Loucy (cell line): ENCODE data around the gene POLRMT.

Experiments
- H2AFZ ChIP-seq: fragments of 200-600 bp; sonication (generic); 2 replicates; pipeline ENCODE4 v1.6.0; 2016; ENCODE audit warnings: antibody characterized with exemption, mild to moderate bottlenecking, low read length, moderate library complexity
- H3F3A ChIP-seq: fragments of 200-600 bp; 2 replicates; pipeline ENCODE4 v1.6.0; 2016; ENCODE audit warnings: antibody characterized with exemption, low read depth, mild to moderate bottlenecking
- H3K27me3 ChIP-seq: fragments of 200-600 bp; sonication (generic); 2 replicates; pipeline ENCODE4 v1.6.1; 2014; ENCODE audit warnings: low read length, mild to moderate bottlenecking; ENCODE audit not compliant: insufficient read depth, poor library complexity, severe bottlenecking
- H3K36me3 ChIP-seq: fragments of 200-600 bp; sonication (generic); 2 replicates; pipeline ENCODE4 v1.6.1; 2016; ENCODE audit warnings: low read length; ENCODE audit not compliant: insufficient read depth
- H3K4me1 ChIP-seq: fragments of 200-600 bp; sonication (generic); 2 replicates; pipeline ENCODE4 v1.5.1; 2014; ENCODE audit warnings: low read length, mild to moderate bottlenecking; ENCODE audit not compliant: insufficient read depth, poor library complexity, severe bottlenecking
- H3K4me2 ChIP-seq: fragments of 200-600 bp; sonication (generic); 2 replicates; pipeline ENCODE4 v1.6.0; 2014; ENCODE audit warnings: antibody characterized with exemption, low read length, low read depth, mild to moderate bottlenecking; ENCODE audit not compliant: poor library complexity, severe bottlenecking
- H3K4me3 ChIP-seq: fragments of 200-600 bp; sonication (generic); 2 replicates; pipeline ENCODE4 v1.5.1; 2014; ENCODE audit warnings: low read length, mild to moderate bottlenecking, mixed read lengths; ENCODE audit not compliant: poor library complexity, severe bottlenecking
- H3K79me2 ChIP-seq: fragments of 200-600 bp; sonication (generic); 2 replicates; pipeline ENCODE4 v1.6.1; 2014; ENCODE audit warnings: low read length; ENCODE audit not compliant: insufficient read depth
- H3K9ac ChIP-seq: fragments of 200-600 bp; sonication (generic); 2 replicates; pipeline ENCODE4 v1.6.0; 2014; ENCODE audit warnings: mild to moderate bottlenecking, low read depth, low read length, moderate library complexity; ENCODE audit not compliant: poor library complexity, severe bottlenecking
- H3K9me2 ChIP-seq: fragments of 200-600 bp; sonication (generic); replicated peaks from 2 replicates; pipeline ENCODE4 v1.6.1; 2016; ENCODE audit warnings: low read depth, low read length, mixed read lengths
- H3K9me3 ChIP-seq: fragments of 200-600 bp; sonication (generic); 2 replicates; pipeline ENCODE4 v1.6.1; 2014; ENCODE audit warnings: mild to moderate bottlenecking, antibody characterized with exemption, low read length, low read depth; ENCODE audit not compliant: insufficient read depth
- H4K20me1 ChIP-seq: fragments of 200-600 bp; sonication (generic); 2 replicates; pipeline ENCODE4 v1.6.0; 2014; ENCODE audit warnings: antibody characterized with exemption, low read length, mild to moderate bottlenecking; ENCODE audit not compliant: insufficient read depth, poor library complexity, severe bottlenecking
- CTCF ChIP-seq: fragments of 200-600 bp; sonication (generic); conservative IDR thresholded peaks from 2 replicates; pipeline ENCODE4 v1.5.1; 2014; ENCODE audit warnings: mild to moderate bottlenecking, antibody characterized with exemption, low read length
- EZH2phosphoT487 ChIP-seq: fragments of 200-600 bp; IDR thresholded peaks from 2 replicates; pipeline ENCODE4 v1.6.1; 2018; ENCODE audit warnings: antibody characterized with exemption, mild to moderate bottlenecking, moderate library complexity, borderline replicate concordance

The POLRMT gene

GRCh38 chr19:567296-567900 lies 65.9 kb downstream of the POLRMT start:
- Histone ChIP-seq H2AFZ (no peak overlapping the region), H4K20me1 (no peaks in the 10 kb centered on the region), H3K9ac (no peak overlapping the region), H3K27me3 (no peaks in the 10 kb centered on the region), H3K9me2 (no peaks in the 10 kb centered on the region), H3K4me1 (peaks cover 9% of the 10 kb centered on the region), H3K4me2 (no peak overlapping the region), H3F3A (peaks cover 11% of the 10 kb centered on the region), H3K36me3 (no peaks in the 10 kb centered on the region), H3K79me2 (peaks cover under 1% of the 10 kb centered on the region; the same call in 1 of the 2 replicates), H3K4me3 (no peak overlapping the region), H3K9me3 (no peaks in the 10 kb centered on the region)
- TF ChIP-seq EZH2phosphoT487: no peak
- TF ChIP-seq CTCF: no peak
